Esophagus muscularis mucosa (tissue), 4 donors: ENCODE results near the gene PRKN.

Experiments used
- CTCF ChIP-seq, 3 experiments: fragments of 200-600 bp in 2 of 3; fragments of 450-650 bp in 1 of 3; sonication (generic) in 2 of 3; IDR thresholded peaks; one replicate each; pipeline ENCODE4 v1.5.1; 2017 to 2019; ENCODE audit warnings: antibody characterized with exemption in 3 of 3, mild to moderate bottlenecking in 2 of 3, moderate library complexity in 1 of 3
- EP300 ChIP-seq: sonication (generic); formaldehyde crosslinking; IDR thresholded peaks from one replicate; pipeline ENCODE4 v1.6.1; 2017; ENCODE audit warnings: antibody characterized with exemption
- POLR2A ChIP-seq: fragments of 450-650 bp; IDR thresholded peaks from one replicate; pipeline ENCODE4 v1.6.1; 2017; ENCODE audit warnings: antibody characterized with exemption, moderate library complexity, mild to moderate bottlenecking, low read depth
- POLR2AphosphoS5 ChIP-seq, 2 donors: sonication (generic); formaldehyde crosslinking; IDR thresholded peaks; one replicate each; pipeline ENCODE4 v1.6.1; 2017; ENCODE audit warnings: antibody characterized with exemption in 2 of 2

GRCh38 chr6:162639951-162640350 lies 87.6 kb downstream of the PRKN start:
- no peak for TF ChIP-seq CTCF (IDR thresholded peaks at IDR 0.05)
- no peak for TF ChIP-seq EP300
- no peak for TF ChIP-seq POLR2A
- no peak for TF ChIP-seq POLR2AphosphoS5 (IDR thresholded peaks at IDR 0.05)
